CD8-positive, alpha-beta memory T cell (primary cell): Measurements from ENCODE around the gene RIPOR3. TPM values are rescaled to one million over a fixed set of nuclear protein-coding genes. Genes with fewer than 3 reads are reported as not detected.
"Not testable (repeated sequence)": the region's sequence is repeated elsewhere in the genome, so short reads cannot be mapped to it uniquely, and the experiment has no call there.

Experiments used
- CTCF ChIA-PET: fragments of 350-600 bp; sonication (Branson Sonifier 250); formaldehyde crosslinking; loops from one replicate; lab custom pipeline; 2021; ENCODE audit warnings: antibody characterized with exemption; lab: Charles Lee
- POLR2A ChIA-PET: fragments of 350-600 bp; sonication (Branson Sonifier 250); formaldehyde crosslinking; loops from one replicate; lab custom pipeline; 2021; ENCODE audit warnings: antibody characterized with exemption; lab: Charles Lee
- DNase-seq, 5 donors: peaks; one replicate each; pipeline versions ENCODE4 v3.0.0 to v3.0.0-alpha.2; 2020 to 2022; ENCODE audit warnings: mixed read lengths in 1 of 5
- H3K27ac ChIP-seq: one replicate; pipeline ENCODE4 v1.7.0; 2013; ENCODE audit warnings: low read depth, mild to moderate bottlenecking, low read length, moderate library complexity
- H3K27me3 ChIP-seq: 2 replicates; pipeline ENCODE4 v1.7.0; 2013; ENCODE audit warnings: low read length, mild to moderate bottlenecking; ENCODE audit not compliant: insufficient read depth, poor library complexity, severe bottlenecking
- H3K36me3 ChIP-seq: 2 replicates; pipeline ENCODE4 v1.7.0; 2013; ENCODE audit warnings: mild to moderate bottlenecking, low read length, moderate library complexity; ENCODE audit not compliant: insufficient read depth
- H3K4me1 ChIP-seq: 2 replicates; pipeline ENCODE4 v1.7.0; 2013; ENCODE audit warnings: mild to moderate bottlenecking, low read length, moderate library complexity; ENCODE audit not compliant: insufficient read depth
- H3K4me3 ChIP-seq: 2 replicates; pipeline ENCODE4 v1.7.0; 2013; ENCODE audit warnings: mild to moderate bottlenecking, low read length
- H3K9me3 ChIP-seq: 2 replicates; pipeline ENCODE4 v1.7.0; 2013; ENCODE audit warnings: mild to moderate bottlenecking, low read length
- H3K27ac Mint-ChIP-seq, 8 donors: one replicate each; pipeline ENCODE4 v1.8.0; 2020 to 2021; ENCODE audit warnings: mixed read lengths in 8 of 8, mild to moderate bottlenecking in 6 of 8, inconsistent platforms in 3 of 8, moderate library complexity in 3 of 8
- H3K27me3 Mint-ChIP-seq, 2 donors: one replicate each; pipeline ENCODE4 v1.8.0; 2020 to 2021; ENCODE audit warnings: mixed read lengths in 2 of 2, mild to moderate bottlenecking in 1 of 2, moderate library complexity in 1 of 2
- H3K36me3 Mint-ChIP-seq, 3 donors: one replicate each; pipeline ENCODE4 v1.8.0; 2020 to 2021; ENCODE audit warnings: mixed read lengths in 3 of 3, inconsistent platforms in 1 of 3, mild to moderate bottlenecking in 1 of 3
- H3K4me1 Mint-ChIP-seq, 3 donors: one replicate each; pipeline ENCODE4 v1.8.0; 2020 to 2021; ENCODE audit warnings: mixed read lengths in 3 of 3, inconsistent platforms in 1 of 3, mild to moderate bottlenecking in 1 of 3
- H3K4me3 Mint-ChIP-seq, 7 donors: one replicate each; pipeline ENCODE4 v1.8.0; 2020 to 2021; ENCODE audit warnings: mixed read lengths in 7 of 7, mild to moderate bottlenecking in 6 of 7, moderate library complexity in 4 of 7, inconsistent platforms in 2 of 7
- H3K9me3 Mint-ChIP-seq, 5 donors: one replicate each; pipeline ENCODE4 v1.8.0; 2020 to 2022; ENCODE audit warnings: mixed read lengths in 5 of 5, mild to moderate bottlenecking in 3 of 5, moderate library complexity in 2 of 5, inconsistent platforms in 1 of 5
- polyA plus RNA-seq: library from polyadenylated mRNA; unstranded; fragments of 300-500 nt; fragmentation: Illumina TruSeq; gene quantifications from one replicate; pipeline ENCODE4 v1.2.3, GENCODE V29; 2021
- total RNA-seq, 2 experiments: library from RNA; stranded (reverse); gene quantifications; one replicate each; pipeline ENCODE4 v1.2.3, GENCODE V29; 2021

Gene RIPOR3
- total and polyA plus RNA-seq, 3 experiments from 2014 or later: 1.8 TPM; not detected in 2

DNA sequence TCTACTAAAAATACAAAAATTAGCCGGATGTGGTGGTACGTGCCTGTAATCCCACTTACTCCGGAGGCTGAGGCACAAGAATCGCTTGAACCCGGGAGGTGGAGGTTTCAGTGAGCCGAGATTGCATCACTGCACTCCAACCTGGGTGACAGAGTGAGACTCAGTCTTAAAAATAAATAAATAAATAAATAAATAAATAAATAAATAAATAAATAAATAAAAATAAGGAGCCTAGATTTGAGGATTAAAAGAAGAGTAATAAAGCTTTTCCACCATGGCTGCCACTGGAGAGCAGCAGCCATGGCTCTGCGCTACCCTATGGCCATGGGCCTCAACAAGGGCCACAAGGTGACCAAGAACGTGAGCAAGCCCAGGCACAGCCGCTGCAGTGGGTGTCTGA is 70.9 kb downstream of the RIPOR3 start:
- H3K27ac Mint-ChIP-seq, POLR2A ChIA-PET, H3K4me1 ChIP-seq, H3K36me3 ChIP-seq, H3K4me3 ChIP-seq, H3K36me3 Mint-ChIP-seq, H3K27ac ChIP-seq, CTCF ChIA-PET, H3K27me3 Mint-ChIP-seq, H3K4me1 Mint-ChIP-seq, DNase-seq, H3K9me3 ChIP-seq, H3K4me3 Mint-ChIP-seq, H3K27me3 ChIP-seq: not testable (repeated sequence)
- H3K9me3 Mint-ChIP-seq: peaks cover 0 to 13% (median 4%) of the 10 kb centered on the region in 5 donors

GRCh38 chr20:50618537-50618936 is 72.8 kb downstream of the RIPOR3 start:
- Mint-ChIP-seq H3K4me3 (no peak overlapping the region), H3K27ac (no peak overlapping the region), H3K4me1 (no peaks in the 10 kb centered on the region), H3K36me3 (peaks cover 0 to 8% (median 0%) of the 10 kb centered on the region in 3 donors), H3K9me3 (peaks cover 0 to 13% (median 4%) of the 10 kb centered on the region in 5 donors), H3K27me3 (peaks cover 0 to 2% of the 10 kb centered on the region in 2 donors)
- no peak for DNase-seq
- Histone ChIP-seq H3K27me3 (no peaks in the 10 kb centered on the region), H3K4me3 (no peak overlapping the region), H3K9me3 (no peaks in the 10 kb centered on the region), H3K36me3 (no peaks in the 10 kb centered on the region), H3K27ac (no peak overlapping the region), H3K4me1 (no peaks in the 10 kb centered on the region)
- CTCF ChIA-PET: no interaction called here
- POLR2A ChIA-PET: no interaction called here

- Mint-ChIP-seq H3K36me3 (peaks cover 0 to 8% (median 0%) of the 10 kb centered on the region in 3 donors), H3K4me1 (no peaks in the 10 kb centered on the region), H3K27ac (no peak overlapping the region), H3K27me3 (peaks cover 0 to 2% of the 10 kb centered on the region in 2 donors), H3K4me3 (no peak overlapping the region), H3K9me3 (peaks cover 0 to 13% (median 4%) of the 10 kb centered on the region in 5 donors)
- H3K27me3 ChIP-seq: no peaks in the 10 kb centered on the region
- no peaks in the 10 kb centered on the region for H3K36me3 ChIP-seq
- no peak overlapping the region for H3K4me3 ChIP-seq
- H3K9me3 ChIP-seq: no peaks in the 10 kb centered on the region
- POLR2A ChIA-PET: no interaction called here
- no peak for DNase-seq
- no peaks in the 10 kb centered on the region for H3K4me1 ChIP-seq
- CTCF ChIA-PET: interaction anchor here (0.6 to 1.8 kb wide), 2 partner anchors 19 to 132 kb away, joined by 3 to 5 read pairs; no protein-coding TSS in a partner anchor
- no peak overlapping the region for H3K27ac ChIP-seq
Measured at GRCh38 chr20:50617022-50617421, 74.3 kb downstream of the RIPOR3 start.

DNA sequence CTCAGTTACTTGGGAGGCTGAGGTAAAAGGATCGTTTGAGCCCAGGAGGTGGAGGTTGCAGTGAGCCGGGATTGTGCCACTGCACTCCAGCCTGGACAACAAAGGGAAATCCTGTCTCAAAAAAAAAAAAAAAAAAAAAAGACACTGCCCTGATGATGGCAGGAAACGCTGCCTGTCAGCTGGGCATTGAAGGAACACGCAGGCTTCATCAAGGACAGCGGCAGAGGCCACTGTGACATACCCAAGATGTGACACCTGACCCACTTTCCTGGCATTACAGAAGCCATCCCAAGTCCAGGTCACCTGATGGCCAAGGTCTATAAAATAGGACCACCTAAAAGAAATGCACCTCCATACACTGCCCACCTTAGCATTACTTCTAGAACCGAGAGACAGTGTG is 75.9 kb downstream of the RIPOR3 start:
- Histone ChIP-seq H3K4me1 (no peaks in the 10 kb centered on the region), H3K27ac (no peak overlapping the region), H3K27me3 (no peaks in the 10 kb centered on the region), H3K36me3 (no peaks in the 10 kb centered on the region), H3K9me3 (no peaks in the 10 kb centered on the region), H3K4me3 (no peak overlapping the region)
- no peak overlapping the region for H3K4me3 Mint-ChIP-seq
- ChIA-PET CTCF (interaction anchor here (1.2 kb wide), 1 partner anchor 27 kb away, joined by 3 read pairs; no protein-coding TSS in a partner anchor), POLR2A (no interaction called here)
- H3K9me3 Mint-ChIP-seq: no peaks in the 10 kb centered on the region
- H3K27me3 Mint-ChIP-seq: peaks cover 1 to 2% of the 10 kb centered on the region in 2 donors
- H3K4me1 Mint-ChIP-seq: no peaks in the 10 kb centered on the region
- no peak overlapping the region for H3K27ac Mint-ChIP-seq
- no peaks in the 10 kb centered on the region for H3K36me3 Mint-ChIP-seq
- no peak for DNase-seq

GRCh38 chr20:50613438-50614169 is 77.7 kb downstream of the RIPOR3 start:
- Mint-ChIP-seq H3K4me3 (no peak overlapping the region), H3K27ac (no peak overlapping the region), H3K27me3 (peaks cover 2 to 5% of the 10 kb centered on the region in 2 donors), H3K36me3 (no peaks in the 10 kb centered on the region), H3K9me3 (no peaks in the 10 kb centered on the region), H3K4me1 (no peaks in the 10 kb centered on the region)
- Histone ChIP-seq H3K27ac (no peak overlapping the region), H3K4me1 (no peaks in the 10 kb centered on the region), H3K4me3 (no peak overlapping the region), H3K9me3 (no peaks in the 10 kb centered on the region), H3K27me3 (no peaks in the 10 kb centered on the region), H3K36me3 (no peaks in the 10 kb centered on the region)
- POLR2A ChIA-PET: no interaction called here
- DNase-seq: no peak
- CTCF ChIA-PET: no interaction called here

- DNase-seq: no peak
- Histone ChIP-seq H3K4me3 (no peak overlapping the region), H3K27ac (no peak overlapping the region), H3K27me3 (no peaks in the 10 kb centered on the region), H3K4me1 (no peaks in the 10 kb centered on the region), H3K36me3 (no peaks in the 10 kb centered on the region), H3K9me3 (no peaks in the 10 kb centered on the region)
- no peak overlapping the region for H3K4me3 Mint-ChIP-seq
- H3K4me1 Mint-ChIP-seq: no peaks in the 10 kb centered on the region
- no peaks in the 10 kb centered on the region for H3K36me3 Mint-ChIP-seq
- no peaks in the 10 kb centered on the region for H3K9me3 Mint-ChIP-seq
- ChIA-PET CTCF (no interaction called here), POLR2A (no interaction called here)
- peaks cover 2 to 5% of the 10 kb centered on the region in 2 donors for H3K27me3 Mint-ChIP-seq
- no peak overlapping the region for H3K27ac Mint-ChIP-seq
Measured at GRCh38 chr20:50611128-50611810, 80.1 kb downstream of the RIPOR3 start.

- POLR2A ChIA-PET: no interaction called here
- H3K27me3 ChIP-seq: no peaks in the 10 kb centered on the region
- CTCF ChIA-PET: no interaction called here
- no peak for DNase-seq
- H3K36me3 Mint-ChIP-seq: no peaks in the 10 kb centered on the region
- H3K27ac ChIP-seq: no peak overlapping the region
- no peaks in the 10 kb centered on the region for H3K9me3 Mint-ChIP-seq
- H3K36me3 ChIP-seq: no peaks in the 10 kb centered on the region
- H3K4me3 Mint-ChIP-seq: no peak overlapping the region
- no peaks in the 10 kb centered on the region for H3K9me3 ChIP-seq
- no peaks in the 10 kb centered on the region for H3K4me1 Mint-ChIP-seq
- no peaks in the 10 kb centered on the region for H3K4me1 ChIP-seq
- H3K27me3 Mint-ChIP-seq: peaks cover 2 to 5% of the 10 kb centered on the region in 2 donors
- H3K4me3 ChIP-seq: no peak overlapping the region
- H3K27ac Mint-ChIP-seq: no peak overlapping the region
Measured at GRCh38 chr20:50610212-50610718, 81.1 kb downstream of the RIPOR3 start.

- Mint-ChIP-seq H3K4me1 (no peaks in the 10 kb centered on the region), H3K36me3 (no peaks in the 10 kb centered on the region), H3K4me3 (no peak overlapping the region), H3K27ac (no peak overlapping the region), H3K9me3 (no peaks in the 10 kb centered on the region), H3K27me3 (peaks cover 2 to 5% of the 10 kb centered on the region in 2 donors)
- ChIA-PET POLR2A (no interaction called here), CTCF (interaction anchor here (1.1 kb wide), 1 partner anchor 21 kb away, joined by 3 read pairs; no protein-coding TSS in a partner anchor)
- no peaks in the 10 kb centered on the region for H3K4me1 ChIP-seq
- no peaks in the 10 kb centered on the region for H3K36me3 ChIP-seq
- H3K27me3 ChIP-seq: no peaks in the 10 kb centered on the region
- H3K4me3 ChIP-seq: no peak overlapping the region
- DNase-seq: no peak
- no peaks in the 10 kb centered on the region for H3K9me3 ChIP-seq
- no peak overlapping the region for H3K27ac ChIP-seq
Measured at GRCh38 chr20:50609438-50609989, 81.8 kb downstream of the RIPOR3 start.
